ENCODE measurements around the gene PLN. TPM values are rescaled to one million over a fixed set of nuclear protein-coding genes. Genes with fewer than 3 reads are reported as not detected.

PLN gene
- total RNA-seq, 1 donor from 2014 or later: 7.7 TPM

GRCh38 chr6:118537574-118537973 is 10.5 kb upstream of the PLN start:
- peak; percentile 30 for DNase-seq

GRCh38 chr6:118542184-118542952 is 5.7 kb upstream of the PLN start:
- no peak for DNase-seq

GRCh38 chr6:118544105-118544504 is 4.0 kb upstream of the PLN start:
- no peak for DNase-seq

GRCh38 chr6:118546164-118546879 is 1.8 kb upstream of the PLN start:
- DNase-seq: no peak

GRCh38 chr6:118546880-118547218 is 1.2 kb upstream of the PLN start:
- no peak for DNase-seq

- no peak for DNase-seq
Observed at GRCh38 chr6:118548613-118549012, 517 bp downstream of the PLN start.

- peak; percentile 48 for DNase-seq
Observed at GRCh38 chr6:118551063-118552053, 3.3 kb downstream of the PLN start.

- no peak for DNase-seq
Observed at GRCh38 chr6:118553132-118553531, 5.0 kb downstream of the PLN start.

GRCh38 chr6:118554698-118555097 is 6.6 kb downstream of the PLN start:
- no peak for DNase-seq

GRCh38 chr6:118558464-118559217 is 10.5 kb downstream of the PLN start:
- no peak for DNase-seq

- DNase-seq: no peak
Observed at GRCh38 chr6:118559659-118560058, 11.6 kb downstream of the PLN start.

GRCh38 chr6:118562248-118562647 is 14.2 kb downstream of the PLN start:
- no peak for DNase-seq

- DNase-seq: no peak
Observed at GRCh38 chr6:118562959-118563358, 14.9 kb downstream of the PLN start.

- DNase-seq: no peak
Observed at GRCh38 chr6:118565311-118565960, 17.3 kb downstream of the PLN start.

GRCh38 chr6:118567974-118568373 is 19.9 kb downstream of the PLN start:
- no peak for DNase-seq

- DNase-seq: no peak
Observed at GRCh38 chr6:118569498-118569897, 21.4 kb downstream of the PLN start.

- no peak for DNase-seq
Observed at GRCh38 chr6:118571121-118571520, 23.0 kb downstream of the PLN start.

- no peak for DNase-seq
Observed at GRCh38 chr6:118574051-118574865, 26.2 kb downstream of the PLN start.

- DNase-seq: no peak
Observed at GRCh38 chr6:118577972-118578371, 29.9 kb downstream of the PLN start.

GRCh38 chr6:118578617-118579016 is 30.5 kb downstream of the PLN start:
- DNase-seq: no peak

- no peak for DNase-seq
Observed at GRCh38 chr6:118579786-118580185, 31.7 kb downstream of the PLN start.
